HepG2 (cell line): ENCODE data around the gene SPIRE1. TPM values are rescaled to one million over a fixed set of nuclear protein-coding genes. Genes with fewer than 3 reads are reported as not detected.

Experiments
- ATAC-seq: fragments of 200-7000 bp; cut with Tn5 transposase; 3 replicates; pipeline ENCODE4 v1.9.1; 2020; ENCODE audit warnings: mild to moderate bottlenecking, moderate library complexity
- BruUV-seq: library from RNA; stranded (reverse); fragments of 400-500 nt; replicated peaks from 2 replicates; lab custom pipeline; 2021; lab: Mats Ljungman, UMichigan
- CTCF ChIA-PET: fragments of 300-600 bp; formaldehyde crosslinking; extraction: SDS; loops from one replicate; lab custom pipeline; 2021; ENCODE audit warnings: low total read pairs, inconsistent platforms, low intra/inter-chr PET ratio; lab: Yijun Ruan, JAX
- POLR2A ChIA-PET: fragments of 350-600 bp; sonication (Branson Sonifier 250); formaldehyde crosslinking; loops from one replicate; lab custom pipeline; 2020; ENCODE audit warnings: antibody characterized with exemption, inconsistent platforms; lab: Yijun Ruan, JAX
- DNase-seq: peaks from one replicate; pipeline ENCODE4 v3.0.0-alpha.2; 2015; ENCODE audit warnings: low spot score
- FAIRE-seq: peaks from 3 replicates; lab custom pipeline; 2011; peaks lifted over from hg19 to GRCh38; lab: Jason Lieb, UNC
- H2AFZ ChIP-seq: one replicate; pipeline ENCODE4 v1.6.1; 2011; ENCODE audit warnings: low read length, inconsistent platforms
- H3K27ac ChIP-seq: fragments of 300-600 bp; 3 replicates; pipeline ENCODE4 v1.8.0; 2011; ENCODE audit warnings: mixed run types, mild to moderate bottlenecking, mixed read lengths, low read length, inconsistent platforms; ENCODE audit not compliant: insufficient read depth; ENCODE audit errors: extremely low read length
- H3K27me3 ChIP-seq, 2 experiments: fragments of 200-600 bp in 1 of 2; 2 replicates in 1 of 2; 3 replicates in 1 of 2; pipeline versions ENCODE4 v1.6.0 to v1.8.0; 2011; ENCODE audit warnings: low read length in 2 of 2, mild to moderate bottlenecking in 2 of 2, moderate library complexity in 2 of 2, inconsistent platforms in 1 of 2; ENCODE audit not compliant: insufficient read depth in 2 of 2, control insufficient read depth in 1 of 2
- H3K36me3 ChIP-seq, 2 experiments: fragments of 200-600 bp in 1 of 2; replicated peaks in 1 of 2; 2 replicates in 1 of 2; 3 replicates in 1 of 2; pipeline versions ENCODE4 v1.5.1 to v1.8.0; 2011; ENCODE audit warnings: low read length in 2 of 2, inconsistent platforms in 1 of 2; ENCODE audit not compliant: insufficient read depth in 2 of 2, control insufficient read depth in 1 of 2
- H3K4me1 ChIP-seq: 2 replicates; pipeline ENCODE4 v1.5.1; 2012; ENCODE audit warnings: low read length, inconsistent platforms; ENCODE audit not compliant: insufficient read depth
- H3K4me2 ChIP-seq: 2 replicates; pipeline ENCODE4 v1.6.0; 2011; ENCODE audit warnings: low read depth, low read length, inconsistent platforms
- H3K4me3 ChIP-seq, 3 experiments: fragments of 200-600 bp in 1 of 3; sonication (generic), shearing (Covaris generic) in 1 of 3; replicated peaks in 1 of 3; 2 replicates each; pipeline ENCODE4 v1.5.1; 2011 to 2016; ENCODE audit warnings: low read length in 3 of 3, inconsistent platforms in 2 of 3, low read depth in 2 of 3, mild to moderate bottlenecking in 2 of 3, control low read depth in 1 of 3, mixed read lengths in 1 of 3; ENCODE audit not compliant: insufficient read depth in 1 of 3
- H3K79me2 ChIP-seq: one replicate; pipeline ENCODE4 v1.6.1; 2011; ENCODE audit warnings: low read length, inconsistent platforms; ENCODE audit not compliant: insufficient read depth
- H3K9ac ChIP-seq: 2 replicates; pipeline ENCODE4 v1.6.0; 2011; ENCODE audit warnings: mild to moderate bottlenecking, low read depth, low read length, inconsistent platforms; ENCODE audit not compliant: insufficient read depth
- H3K9me3 ChIP-seq: 2 replicates; pipeline ENCODE4 v1.5.1; 2012; ENCODE audit warnings: mild to moderate bottlenecking, low read length
- H4K20me1 ChIP-seq: 2 replicates; pipeline ENCODE4 v1.6.0; 2011; ENCODE audit warnings: inconsistent platforms, mild to moderate bottlenecking, low read length, moderate library complexity; ENCODE audit not compliant: insufficient read depth
- CBFB ChIP-seq: sonication (generic); formaldehyde crosslinking; IDR thresholded peaks from 2 replicates; pipeline ENCODE4 v1.4.0; 2020; ENCODE audit warnings: missing genetic modification reagents
- KAT2B ChIP-seq: fragments of 150-350 bp; IDR thresholded peaks from 2 replicates; pipeline ENCODE4 v1.6.1; 2014; ENCODE audit warnings: low read depth, low read length, borderline replicate concordance
- NFE2 ChIP-seq: sonication (generic); formaldehyde crosslinking; IDR thresholded peaks from 2 replicates; pipeline ENCODE4 v1.4.0; 2020; ENCODE audit warnings: missing genetic modification reagents
- NR2F1 ChIP-seq, 2 experiments: fragments of 450-650 bp in 1 of 2; formaldehyde crosslinking in 1 of 2; IDR thresholded peaks; 2 replicates each; pipeline versions ENCODE4 v1.5.0 to v1.6.1; 2016 to 2020; ENCODE audit warnings: mild to moderate bottlenecking in 1 of 2, missing compliant biosample characterization in 1 of 2, missing genetic modification reagents in 1 of 2, moderate library complexity in 1 of 2
- SIN3A ChIP-seq: IDR thresholded peaks from 2 replicates; pipeline ENCODE4 v1.6.1; 2011; ENCODE audit warnings: low read depth, mild to moderate bottlenecking, control low read depth, low read length, borderline replicate concordance
- ZNF17 ChIP-seq: sonication (generic); formaldehyde crosslinking; IDR thresholded peaks from 2 replicates; pipeline ENCODE4 v1.5.0; 2020; ENCODE audit warnings: mild to moderate bottlenecking, missing genetic modification reagents
- ZNF24 ChIP-seq: fragments of 450-650 bp; IDR thresholded peaks from 2 replicates; pipeline ENCODE4 v1.6.1; 2017; ENCODE audit warnings: antibody characterized with exemption, mild to moderate bottlenecking
- ZNF530 ChIP-seq: sonication (generic); formaldehyde crosslinking; IDR thresholded peaks from 2 replicates; pipeline ENCODE4 v1.5.0; 2020; ENCODE audit warnings: low read depth, mild to moderate bottlenecking, missing genetic modification reagents
- ZNF709 ChIP-seq: sonication (generic); formaldehyde crosslinking; IDR thresholded peaks from 2 replicates; pipeline ENCODE4 v1.5.0; 2020; ENCODE audit warnings: mild to moderate bottlenecking, missing genetic modification reagents
- WGBS: methylation state at CpG from one replicate; pipeline ENCODE4 v1.1.6; 2017; ENCODE audit warnings: low lambda C conversion rate; 5-methylcytosine and 5-hydroxymethylcytosine counted together
- in situ Hi-C: cut with HindIII; loops from 2 replicates; pipeline ENCODE4 v1.10.0; 2017; ENCODE audit warnings: low pct_unique_long_range_greater_than_20kb; ENCODE audit not compliant: extremely low pct_ligation_motif_present
- intact Hi-C: fragments of 100-400 bp; cut with micrococcal nuclease; formaldehyde crosslinking; loops from one replicate; pipeline ENCODE4 v1.10.0; 2022; ENCODE audit not compliant: unreplicated experiment
- polyA plus RNA-seq, 8 experiments: library from polyadenylated mRNA; depleted of rRNA in 3 of 8; stranded (reverse) in 7 of 8; unstranded in 1 of 8; fragments of >200 nt; fragmentation: Illumina TruSeq in 4 of 8; extraction: Trizol in 4 of 8; gene quantifications; 2 replicates each; pipeline versions ENCODE4 v1.2.1 to v1.2.3, GENCODE V29; 2011 to 2016; ENCODE audit warnings: low read depth in 4 of 8, missing spikeins in 1 of 8, mixed read lengths in 1 of 8; ENCODE audit not compliant: insufficient read depth in 1 of 8
- total RNA-seq, 5 experiments: library from RNA; depleted of rRNA; stranded (reverse); fragments of >200 nt; fragmentation: Illumina TruSeq; extraction: Trizol; gene quantifications; 2 replicates each; pipeline ENCODE4 v1.2.3, GENCODE V29; 2016; ENCODE audit warnings: low read depth in 1 of 5
- TF ChIP-seq, protein P1 (sequence below): sonication (generic); formaldehyde crosslinking; conservative IDR thresholded peaks from 2 replicates; pipeline ENCODE4 v1.4.0; 2020; ENCODE audit warnings: missing genetic modification reagents
- TF ChIP-seq, protein P2 (sequence below): sonication (generic); formaldehyde crosslinking; IDR thresholded peaks from 2 replicates; pipeline ENCODE4 v1.9.0; 2021; ENCODE audit warnings: mild to moderate bottlenecking, missing genetic modification reagents

The SPIRE1 gene
- total and polyA plus RNA-seq, 2 of the 13 experiments (the other 11 are each of a cell fraction or from before 2014, with no cell fraction given) = 9.9 to 21.3 TPM

DNA sequence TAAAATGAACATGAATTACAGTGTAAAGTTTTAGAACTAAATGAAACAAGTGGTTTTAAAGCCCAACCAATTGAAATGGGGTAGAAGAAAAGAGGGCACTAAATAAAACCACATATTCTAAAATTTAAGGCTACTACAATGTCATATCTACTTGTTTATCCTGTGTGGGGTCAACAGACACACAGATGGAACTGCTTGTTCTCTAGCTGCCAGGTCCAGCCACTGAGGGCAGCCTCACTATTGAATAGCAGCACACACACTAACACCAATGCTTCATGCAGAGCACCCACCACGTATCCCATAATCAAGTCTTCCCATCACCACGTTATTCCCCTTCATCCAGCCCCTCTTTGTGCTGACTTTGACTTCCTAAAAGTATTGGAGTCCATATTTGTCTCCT lies 88.1 kb downstream of the SPIRE1 start (continued):
- TF ChIP-seq, protein P1, sequence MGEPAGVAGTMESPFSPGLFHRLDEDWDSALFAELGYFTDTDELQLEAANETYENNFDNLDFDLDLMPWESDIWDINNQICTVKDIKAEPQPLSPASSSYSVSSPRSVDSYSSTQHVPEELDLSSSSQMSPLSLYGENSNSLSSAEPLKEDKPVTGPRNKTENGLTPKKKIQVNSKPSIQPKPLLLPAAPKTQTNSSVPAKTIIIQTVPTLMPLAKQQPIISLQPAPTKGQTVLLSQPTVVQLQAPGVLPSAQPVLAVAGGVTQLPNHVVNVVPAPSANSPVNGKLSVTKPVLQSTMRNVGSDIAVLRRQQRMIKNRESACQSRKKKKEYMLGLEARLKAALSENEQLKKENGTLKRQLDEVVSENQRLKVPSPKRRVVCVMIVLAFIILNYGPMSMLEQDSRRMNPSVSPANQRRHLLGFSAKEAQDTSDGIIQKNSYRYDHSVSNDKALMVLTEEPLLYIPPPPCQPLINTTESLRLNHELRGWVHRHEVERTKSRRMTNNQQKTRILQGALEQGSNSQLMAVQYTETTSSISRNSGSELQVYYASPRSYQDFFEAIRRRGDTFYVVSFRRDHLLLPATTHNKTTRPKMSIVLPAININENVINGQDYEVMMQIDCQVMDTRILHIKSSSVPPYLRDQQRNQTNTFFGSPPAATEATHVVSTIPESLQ (CRISPR knock-in tag) = no peak
- TF ChIP-seq ZNF709 (CRISPR knock-in tag) (no peak), ZNF24 (no peak), NFE2 (CRISPR knock-in tag) (no peak), SIN3A (no peak)

DNA sequence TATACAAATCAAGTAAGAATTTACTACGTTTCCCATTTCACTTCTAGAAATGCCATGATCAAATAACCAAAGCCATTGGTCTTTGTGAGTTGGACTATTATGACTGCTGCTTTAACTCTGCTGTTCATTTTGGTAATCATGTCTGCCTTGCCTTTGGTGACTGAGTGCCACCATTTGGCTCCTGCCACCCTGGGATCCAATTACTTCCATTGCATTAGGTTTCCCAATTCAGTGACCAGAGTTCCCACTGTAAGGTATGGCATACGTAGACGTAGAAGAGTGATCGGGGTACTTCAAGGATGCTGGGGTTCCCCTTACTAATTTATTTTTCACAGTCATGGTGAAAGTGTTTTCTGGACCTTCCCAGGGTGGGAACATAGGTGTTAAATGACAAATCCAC lies 90.1 kb downstream of the SPIRE1 start:
- 96% methylated on average over 4 of the region's 4 CpGs for WGBS
- BruUV-seq = no TSS peak

More for the DNA sequence above, 90.1 kb downstream of the SPIRE1 start:
- TF ChIP-seq NR2F1 (CRISPR knock-in tag; IDR thresholded peaks at IDR 0.05) (no peak), ZNF17 (CRISPR knock-in tag) (no peak), KAT2B (no peak), CBFB (CRISPR knock-in tag) (no peak), ZNF530 (CRISPR knock-in tag) (no peak)
- TF ChIP-seq, protein P2, sequence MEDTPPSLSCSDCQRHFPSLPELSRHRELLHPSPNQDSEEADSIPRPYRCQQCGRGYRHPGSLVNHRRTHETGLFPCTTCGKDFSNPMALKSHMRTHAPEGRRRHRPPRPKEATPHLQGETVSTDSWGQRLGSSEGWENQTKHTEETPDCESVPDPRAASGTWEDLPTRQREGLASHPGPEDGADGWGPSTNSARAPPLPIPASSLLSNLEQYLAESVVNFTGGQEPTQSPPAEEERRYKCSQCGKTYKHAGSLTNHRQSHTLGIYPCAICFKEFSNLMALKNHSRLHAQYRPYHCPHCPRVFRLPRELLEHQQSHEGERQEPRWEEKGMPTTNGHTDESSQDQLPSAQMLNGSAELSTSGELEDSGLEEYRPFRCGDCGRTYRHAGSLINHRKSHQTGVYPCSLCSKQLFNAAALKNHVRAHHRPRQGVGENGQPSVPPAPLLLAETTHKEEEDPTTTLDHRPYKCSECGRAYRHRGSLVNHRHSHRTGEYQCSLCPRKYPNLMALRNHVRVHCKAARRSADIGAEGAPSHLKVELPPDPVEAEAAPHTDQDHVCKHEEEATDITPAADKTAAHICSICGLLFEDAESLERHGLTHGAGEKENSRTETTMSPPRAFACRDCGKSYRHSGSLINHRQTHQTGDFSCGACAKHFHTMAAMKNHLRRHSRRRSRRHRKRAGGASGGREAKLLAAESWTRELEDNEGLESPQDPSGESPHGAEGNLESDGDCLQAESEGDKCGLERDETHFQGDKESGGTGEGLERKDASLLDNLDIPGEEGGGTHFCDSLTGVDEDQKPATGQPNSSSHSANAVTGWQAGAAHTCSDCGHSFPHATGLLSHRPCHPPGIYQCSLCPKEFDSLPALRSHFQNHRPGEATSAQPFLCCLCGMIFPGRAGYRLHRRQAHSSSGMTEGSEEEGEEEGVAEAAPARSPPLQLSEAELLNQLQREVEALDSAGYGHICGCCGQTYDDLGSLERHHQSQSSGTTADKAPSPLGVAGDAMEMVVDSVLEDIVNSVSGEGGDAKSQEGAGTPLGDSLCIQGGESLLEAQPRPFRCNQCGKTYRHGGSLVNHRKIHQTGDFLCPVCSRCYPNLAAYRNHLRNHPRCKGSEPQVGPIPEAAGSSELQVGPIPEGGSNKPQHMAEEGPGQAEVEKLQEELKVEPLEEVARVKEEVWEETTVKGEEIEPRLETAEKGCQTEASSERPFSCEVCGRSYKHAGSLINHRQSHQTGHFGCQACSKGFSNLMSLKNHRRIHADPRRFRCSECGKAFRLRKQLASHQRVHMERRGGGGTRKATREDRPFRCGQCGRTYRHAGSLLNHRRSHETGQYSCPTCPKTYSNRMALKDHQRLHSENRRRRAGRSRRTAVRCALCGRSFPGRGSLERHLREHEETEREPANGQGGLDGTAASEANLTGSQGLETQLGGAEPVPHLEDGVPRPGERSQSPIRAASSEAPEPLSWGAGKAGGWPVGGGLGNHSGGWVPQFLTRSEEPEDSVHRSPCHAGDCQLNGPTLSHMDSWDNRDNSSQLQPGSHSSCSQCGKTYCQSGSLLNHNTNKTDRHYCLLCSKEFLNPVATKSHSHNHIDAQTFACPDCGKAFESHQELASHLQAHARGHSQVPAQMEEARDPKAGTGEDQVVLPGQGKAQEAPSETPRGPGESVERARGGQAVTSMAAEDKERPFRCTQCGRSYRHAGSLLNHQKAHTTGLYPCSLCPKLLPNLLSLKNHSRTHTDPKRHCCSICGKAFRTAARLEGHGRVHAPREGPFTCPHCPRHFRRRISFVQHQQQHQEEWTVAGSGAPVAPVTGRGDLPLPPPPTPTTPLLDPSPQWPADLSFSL (CRISPR knock-in tag) = no peak
- Histone ChIP-seq H3K27ac (no peak overlapping the region), H3K79me2 (no peaks in the 10 kb centered on the region), H3K4me1 (peaks cover 20% of the 10 kb centered on the region), H3K9me3 (no peaks in the 10 kb centered on the region), H4K20me1 (no peaks in the 10 kb centered on the region), H3K4me3 (no peak overlapping the region), H2AFZ (no peak overlapping the region), H3K27me3 (no peaks in the 10 kb centered on the region), H3K9ac (no peak overlapping the region), H3K4me2 (no peak overlapping the region), H3K36me3 (no peaks in the 10 kb centered on the region)
- FAIRE-seq (no peak), ATAC-seq (no peak), DNase-seq (no peak)
- intact Hi-C loops (no loop called here), in situ Hi-C loops (no loop called here)
- ChIA-PET CTCF (no interaction called here), POLR2A (no interaction called here)
